Neural cell (in vitro differentiated cells): Measurements from ENCODE around the gene NGLY1. TPM values are rescaled to one million over a fixed set of nuclear protein-coding genes. Genes with fewer than 3 reads are reported as not detected.

ENCODE experiments used
- H2AFZ ChIP-seq: fragments of 200-600, 300-800 bp; sonication (generic), shearing (Covaris generic); 2 replicates; pipeline ENCODE4 v1.6.0; 2014; ENCODE audit warnings: low read depth, mild to moderate bottlenecking, antibody characterized with exemption, low read length, moderate library complexity
- H3F3A ChIP-seq: fragments of 200-600 bp; shearing (Covaris generic); 2 replicates; pipeline ENCODE4 v1.6.1; 2016; ENCODE audit warnings: mild to moderate bottlenecking, moderate library complexity, mixed read lengths, antibody characterized with exemption, low read length; ENCODE audit not compliant: insufficient read depth, poor library complexity, severe bottlenecking
- H3K27ac ChIP-seq: fragments of 200-600, 300-800 bp; sonication (generic), shearing (Covaris generic); 2 replicates; pipeline ENCODE4 v1.5.1; 2014; ENCODE audit warnings: mild to moderate bottlenecking, low read length, moderate library complexity
- H3K27me3 ChIP-seq: fragments of 300-800, 200-600 bp; sonication (generic), shearing (Covaris generic); 2 replicates; pipeline ENCODE4 v1.6.0; 2014; ENCODE audit warnings: mild to moderate bottlenecking, low read depth, low read length, moderate library complexity; ENCODE audit not compliant: insufficient read depth
- H3K36me3 ChIP-seq: fragments of 300-800, 200-600 bp; sonication (generic), shearing (Covaris generic); 2 replicates; pipeline ENCODE4 v1.5.1; 2014; ENCODE audit warnings: mild to moderate bottlenecking, antibody characterized with exemption, low read length, moderate library complexity; ENCODE audit not compliant: insufficient read depth
- H3K4me2 ChIP-seq: fragments of 300-800, 200-600 bp; sonication (generic), shearing (Covaris generic); 2 replicates; pipeline ENCODE4 v1.6.0; 2014; ENCODE audit warnings: mild to moderate bottlenecking, low read length
- H3K4me3 ChIP-seq: fragments of 300-800, 200-600 bp; sonication (generic), shearing (Covaris generic); 2 replicates; pipeline ENCODE4 v1.5.1; 2014; ENCODE audit warnings: mild to moderate bottlenecking, low read length, moderate library complexity
- H3K79me2 ChIP-seq: fragments of 200-600 bp; shearing (Covaris generic); replicated peaks from 2 replicates; pipeline ENCODE4 v1.6.0; 2014; ENCODE audit warnings: mild to moderate bottlenecking, low read length, moderate library complexity; ENCODE audit not compliant: insufficient read depth
- H3K9ac ChIP-seq: fragments of 300-800, 200-600 bp; sonication (generic), shearing (Covaris generic); 2 replicates; pipeline ENCODE4 v1.6.1; 2016; ENCODE audit warnings: mild to moderate bottlenecking, low read length, mixed read lengths
- H3K9me2 ChIP-seq: fragments of 200-600 bp; shearing (Covaris generic); 2 replicates; pipeline ENCODE4 v1.6.1; 2016; ENCODE audit warnings: mild to moderate bottlenecking, low read length, mixed read lengths; ENCODE audit not compliant: insufficient read depth
- H3K9me3 ChIP-seq: fragments of 200-600, 300-800 bp; sonication (generic), shearing (Covaris generic); 2 replicates; pipeline ENCODE4 v1.6.1; 2016; ENCODE audit warnings: mild to moderate bottlenecking, mixed run types, low read length, moderate library complexity, mixed read lengths
- H4K20me1 ChIP-seq: fragments of 200-600 bp; shearing (Covaris generic); 2 replicates; pipeline ENCODE4 v1.6.1; 2016; ENCODE audit warnings: mild to moderate bottlenecking, mixed run types; ENCODE audit not compliant: insufficient read depth
- EP300 ChIP-seq: fragments of 450-650 bp; conservative IDR thresholded peaks from 2 replicates; pipeline ENCODE4 v1.6.1; 2014; ENCODE audit warnings: antibody characterized with exemption, mild to moderate bottlenecking, moderate library complexity; ENCODE audit not compliant: poor library complexity, severe bottlenecking
- EZH2 ChIP-seq: fragments of 200-600, 300-800 bp; shearing (Covaris generic), sonication (generic); IDR thresholded peaks from 2 replicates; pipeline ENCODE4 v1.6.1; 2014; ENCODE audit warnings: antibody characterized with exemption, low read length, borderline replicate concordance, mild to moderate bottlenecking; ENCODE audit not compliant: insufficient read depth, poor library complexity, severe bottlenecking
- MXI1 ChIP-seq: fragments of 450-650 bp; conservative IDR thresholded peaks from 2 replicates; pipeline ENCODE4 v1.6.1; 2014; ENCODE audit warnings: antibody characterized with exemption, mild to moderate bottlenecking; ENCODE audit not compliant: poor library complexity, severe bottlenecking
- POLR2AphosphoS5 ChIP-seq: IDR thresholded peaks from 2 replicates; pipeline ENCODE4 v1.6.1; 2012
- RAD21 ChIP-seq: fragments of 450-650 bp; conservative IDR thresholded peaks from 2 replicates; pipeline ENCODE4 v1.6.1; 2014; ENCODE audit warnings: antibody characterized with exemption, mild to moderate bottlenecking, moderate library complexity
- SMC3 ChIP-seq: fragments of 450-650 bp; conservative IDR thresholded peaks from 2 replicates; pipeline ENCODE4 v1.6.1; 2014; ENCODE audit warnings: antibody characterized with exemption, mild to moderate bottlenecking, moderate library complexity; ENCODE audit not compliant: poor library complexity
- TAF1 ChIP-seq: IDR thresholded peaks from 2 replicates; pipeline ENCODE4 v1.6.1; 2012; ENCODE audit warnings: low read depth
- polyA plus RNA-seq: library from polyadenylated mRNA; depleted of rRNA; stranded (reverse); fragments of >200 nt; gene quantifications from 2 replicates; pipeline ENCODE4 v1.2.3, GENCODE V29; 2014
- TF ChIP-seq, protein P1 (sequence below): IDR thresholded peaks from 2 replicates; pipeline ENCODE4 v1.6.1; 2012; ENCODE audit warnings: borderline replicate concordance
- TF ChIP-seq, protein P2 (sequence below): fragments of 450-650 bp; IDR thresholded peaks from 2 replicates; pipeline ENCODE4 v1.5.1; 2014; ENCODE audit warnings: antibody characterized with exemption, mild to moderate bottlenecking, moderate library complexity; ENCODE audit not compliant: poor library complexity, severe bottlenecking

The NGLY1 gene
- polyA plus RNA-seq, 1 donor from 2014 or later, result 22.0 TPM

DNA sequence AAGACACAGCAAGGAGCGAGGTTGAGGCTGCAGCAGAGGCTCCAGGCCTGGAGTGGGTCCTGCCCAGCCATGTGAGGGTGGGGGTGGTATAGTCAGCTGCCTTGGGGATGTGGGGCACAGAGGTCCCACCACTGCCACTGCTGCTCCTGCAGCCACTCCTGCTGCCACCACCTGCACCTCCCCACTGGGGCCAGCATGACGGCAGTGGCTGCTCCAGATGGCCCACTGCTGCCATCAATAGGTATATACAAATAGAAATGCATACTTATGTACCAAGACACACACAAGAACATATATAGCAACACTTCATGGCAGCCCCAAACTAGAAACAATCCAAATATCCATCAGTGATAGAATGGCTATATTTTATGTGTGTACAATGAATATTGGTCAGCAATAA lies 108.6 kb downstream of the NGLY1 start:
- Histone ChIP-seq H2AFZ (no peak overlapping the region), H3K27me3 (no peaks in the 10 kb centered on the region), H3K4me3 (no peak overlapping the region), H3K9me3 (no peaks in the 10 kb centered on the region), H3K36me3 (no peaks in the 10 kb centered on the region), H3K27ac (no peak overlapping the region), H3K9ac (no peak overlapping the region), H3K4me2 (no peak overlapping the region), H3K79me2 (no peaks in the 10 kb centered on the region), H4K20me1 (no peaks in the 10 kb centered on the region), H3K9me2 (no peaks in the 10 kb centered on the region), H3F3A (no peaks in the 10 kb centered on the region)
- no peak for TF ChIP-seq TAF1
- no peak for TF ChIP-seq RAD21
- TF ChIP-seq, protein P1, sequence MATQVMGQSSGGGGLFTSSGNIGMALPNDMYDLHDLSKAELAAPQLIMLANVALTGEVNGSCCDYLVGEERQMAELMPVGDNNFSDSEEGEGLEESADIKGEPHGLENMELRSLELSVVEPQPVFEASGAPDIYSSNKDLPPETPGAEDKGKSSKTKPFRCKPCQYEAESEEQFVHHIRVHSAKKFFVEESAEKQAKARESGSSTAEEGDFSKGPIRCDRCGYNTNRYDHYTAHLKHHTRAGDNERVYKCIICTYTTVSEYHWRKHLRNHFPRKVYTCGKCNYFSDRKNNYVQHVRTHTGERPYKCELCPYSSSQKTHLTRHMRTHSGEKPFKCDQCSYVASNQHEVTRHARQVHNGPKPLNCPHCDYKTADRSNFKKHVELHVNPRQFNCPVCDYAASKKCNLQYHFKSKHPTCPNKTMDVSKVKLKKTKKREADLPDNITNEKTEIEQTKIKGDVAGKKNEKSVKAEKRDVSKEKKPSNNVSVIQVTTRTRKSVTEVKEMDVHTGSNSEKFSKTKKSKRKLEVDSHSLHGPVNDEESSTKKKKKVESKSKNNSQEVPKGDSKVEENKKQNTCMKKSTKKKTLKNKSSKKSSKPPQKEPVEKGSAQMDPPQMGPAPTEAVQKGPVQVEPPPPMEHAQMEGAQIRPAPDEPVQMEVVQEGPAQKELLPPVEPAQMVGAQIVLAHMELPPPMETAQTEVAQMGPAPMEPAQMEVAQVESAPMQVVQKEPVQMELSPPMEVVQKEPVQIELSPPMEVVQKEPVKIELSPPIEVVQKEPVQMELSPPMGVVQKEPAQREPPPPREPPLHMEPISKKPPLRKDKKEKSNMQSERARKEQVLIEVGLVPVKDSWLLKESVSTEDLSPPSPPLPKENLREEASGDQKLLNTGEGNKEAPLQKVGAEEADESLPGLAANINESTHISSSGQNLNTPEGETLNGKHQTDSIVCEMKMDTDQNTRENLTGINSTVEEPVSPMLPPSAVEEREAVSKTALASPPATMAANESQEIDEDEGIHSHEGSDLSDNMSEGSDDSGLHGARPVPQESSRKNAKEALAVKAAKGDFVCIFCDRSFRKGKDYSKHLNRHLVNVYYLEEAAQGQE, result no peak
- no peak for TF ChIP-seq POLR2AphosphoS5
- no peak for TF ChIP-seq EZH2
- TF ChIP-seq EP300, result no peak
- TF ChIP-seq SMC3, result no peak
- TF ChIP-seq, protein P2, sequence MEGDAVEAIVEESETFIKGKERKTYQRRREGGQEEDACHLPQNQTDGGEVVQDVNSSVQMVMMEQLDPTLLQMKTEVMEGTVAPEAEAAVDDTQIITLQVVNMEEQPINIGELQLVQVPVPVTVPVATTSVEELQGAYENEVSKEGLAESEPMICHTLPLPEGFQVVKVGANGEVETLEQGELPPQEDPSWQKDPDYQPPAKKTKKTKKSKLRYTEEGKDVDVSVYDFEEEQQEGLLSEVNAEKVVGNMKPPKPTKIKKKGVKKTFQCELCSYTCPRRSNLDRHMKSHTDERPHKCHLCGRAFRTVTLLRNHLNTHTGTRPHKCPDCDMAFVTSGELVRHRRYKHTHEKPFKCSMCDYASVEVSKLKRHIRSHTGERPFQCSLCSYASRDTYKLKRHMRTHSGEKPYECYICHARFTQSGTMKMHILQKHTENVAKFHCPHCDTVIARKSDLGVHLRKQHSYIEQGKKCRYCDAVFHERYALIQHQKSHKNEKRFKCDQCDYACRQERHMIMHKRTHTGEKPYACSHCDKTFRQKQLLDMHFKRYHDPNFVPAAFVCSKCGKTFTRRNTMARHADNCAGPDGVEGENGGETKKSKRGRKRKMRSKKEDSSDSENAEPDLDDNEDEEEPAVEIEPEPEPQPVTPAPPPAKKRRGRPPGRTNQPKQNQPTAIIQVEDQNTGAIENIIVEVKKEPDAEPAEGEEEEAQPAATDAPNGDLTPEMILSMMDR, result no peak
- TF ChIP-seq MXI1, result no peak

DNA sequence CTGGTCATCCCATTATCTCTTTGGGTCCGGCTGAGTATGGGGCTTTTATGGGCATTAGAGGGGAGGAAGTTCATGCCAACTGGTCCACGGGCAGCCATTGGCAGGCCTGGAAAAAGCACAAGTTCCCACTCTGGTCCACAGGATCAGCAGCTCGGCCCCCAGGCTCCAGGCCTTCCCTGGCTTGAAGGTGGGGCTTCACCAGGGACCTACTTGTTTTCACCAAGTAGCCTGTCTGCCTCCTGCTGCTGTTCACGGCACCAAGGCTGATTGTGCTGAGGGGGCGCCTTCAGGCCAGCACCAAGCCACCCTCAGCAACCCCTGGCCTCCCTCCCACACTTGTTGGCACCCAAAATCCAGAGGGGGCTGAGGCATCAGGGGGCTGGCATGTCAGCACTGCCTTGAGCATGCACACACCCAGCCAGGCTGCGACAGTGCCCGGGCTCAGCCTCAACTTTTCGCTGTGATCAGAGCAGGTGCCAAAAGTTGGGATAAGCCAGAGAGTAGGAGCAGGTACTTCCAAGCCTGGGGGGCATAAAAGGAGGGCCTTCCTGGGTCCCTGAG lies 109.4 kb downstream of the NGLY1 start:
- TF ChIP-seq SMC3 (no peak), TAF1 (no peak), MXI1 (no peak), EP300 (no peak), RAD21 (no peak), EZH2 (no peak), POLR2AphosphoS5 (no peak)
- TF ChIP-seq, protein P1, result no peak
- TF ChIP-seq, protein P2, result no peak
- Histone ChIP-seq H3K4me2 (no peak overlapping the region), H3K27ac (no peak overlapping the region), H3K4me3 (no peak overlapping the region), H3F3A (no peaks in the 10 kb centered on the region), H4K20me1 (no peaks in the 10 kb centered on the region), H2AFZ (no peak overlapping the region), H3K9me3 (no peaks in the 10 kb centered on the region), H3K9me2 (no peaks in the 10 kb centered on the region), H3K9ac (no peak overlapping the region), H3K79me2 (no peaks in the 10 kb centered on the region), H3K36me3 (no peaks in the 10 kb centered on the region), H3K27me3 (no peaks in the 10 kb centered on the region)
